NCI-H2171 (cell line): Measurements from ENCODE around the gene C12orf75.
"Not testable (repeated sequence)": the region's sequence is repeated elsewhere in the genome, so short reads cannot be mapped to it uniquely, and the experiment has no call there.

Experiments used
- DNase-seq: peaks from one replicate; lab custom pipeline; 2025; lab: John Stamatoyannopoulos, UW

Gene C12orf75

GRCh38 chr12:105310476-105311085 is 19.9 kb upstream of the C12orf75 start:
- DNase-seq = not testable (repeated sequence)

- DNase-seq = not testable (repeated sequence)
These were observed 18.6 kb upstream of the C12orf75 start for GRCh38 chr12:105311936-105312335.

- not testable (repeated sequence) for DNase-seq
These were observed 16.7 kb upstream of the C12orf75 start for GRCh38 chr12:105313755-105314154.

- DNase-seq = no peak
These were observed 15.4 kb upstream of the C12orf75 start for GRCh38 chr12:105315130-105315529.

GRCh38 chr12:105315726-105316125 is 14.8 kb upstream of the C12orf75 start:
- DNase-seq = no peak

GRCh38 chr12:105316931-105317852 is 13.3 kb upstream of the C12orf75 start:
- DNase-seq = no peak

GRCh38 chr12:105317942-105318621 is 12.4 kb upstream of the C12orf75 start:
- peak; percentile 11 for DNase-seq

GRCh38 chr12:105318651-105319483 is 11.6 kb upstream of the C12orf75 start:
- no peak for DNase-seq

- no peak for DNase-seq
These were observed 10.7 kb upstream of the C12orf75 start for GRCh38 chr12:105319691-105320209.

GRCh38 chr12:105321125-105321524 is 9.4 kb upstream of the C12orf75 start:
- DNase-seq = no peak

- DNase-seq = no peak
These were observed 8.4 kb upstream of the C12orf75 start for GRCh38 chr12:105322070-105322469.

- DNase-seq = no peak
These were observed 5.8 kb upstream of the C12orf75 start for GRCh38 chr12:105324704-105325103.

GRCh38 chr12:105325117-105325516 is 5.4 kb upstream of the C12orf75 start:
- no peak for DNase-seq

GRCh38 chr12:105329926-105330282 is 587 bp upstream of the C12orf75 start:
- no peak for DNase-seq

GRCh38 chr12:105330931-105331804 is 677 bp downstream of the C12orf75 start:
- peak; percentile 38 for DNase-seq

- no peak for DNase-seq
These were observed 1.3 kb downstream of the C12orf75 start for GRCh38 chr12:105331805-105332251.

GRCh38 chr12:105332286-105332685 is 1.8 kb downstream of the C12orf75 start:
- DNase-seq = not testable (repeated sequence)

GRCh38 chr12:105332925-105333324 is 2.4 kb downstream of the C12orf75 start:
- no peak for DNase-seq

GRCh38 chr12:105334001-105334400 is 3.5 kb downstream of the C12orf75 start:
- DNase-seq = no peak

- DNase-seq = no peak
These were observed 4.1 kb downstream of the C12orf75 start for GRCh38 chr12:105334582-105334981.

GRCh38 chr12:105335856-105336255 is 5.4 kb downstream of the C12orf75 start:
- DNase-seq = no peak
